ENCODE data around the gene EPS8L1.

DNA sequence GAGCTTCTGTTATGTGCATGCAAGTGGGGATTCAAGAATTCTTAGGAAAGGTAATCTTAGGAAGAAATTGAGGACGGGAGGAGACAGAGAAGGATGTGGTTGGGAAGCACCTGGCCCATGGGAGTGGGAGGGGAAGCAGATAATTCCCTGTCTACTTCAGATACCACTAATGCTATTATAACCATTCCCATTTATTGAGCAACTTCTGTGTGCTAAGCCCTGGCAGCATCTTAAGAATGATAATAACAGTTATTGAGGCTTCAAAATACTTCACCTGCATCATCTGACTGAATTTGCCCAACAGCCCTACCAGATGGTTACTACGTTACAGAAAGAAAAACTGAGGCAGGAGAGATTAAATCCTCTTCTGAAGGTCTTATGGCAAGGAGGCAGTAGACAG is 1.4 kb downstream of the EPS8L1 start:
- no peak for TF ChIP-seq TCF12 (IDR thresholded peaks at IDR 0.05; ENCODE audit: low read depth)
- no peak for TF ChIP-seq CEBPB (IDR thresholded peaks at IDR 0.05)
- no peak for TF ChIP-seq EGR1 (IDR thresholded peaks at IDR 0.05)

All from Ishikawa (cell line).